SK-N-SH (cell line): Measurements from ENCODE around the gene SPSB3. TPM values are rescaled to one million over a fixed set of nuclear protein-coding genes. Genes with fewer than 3 reads are reported as not detected.

Experiments
- CTCF ChIA-PET: fragments of 300-600, 350-600 bp; formaldehyde crosslinking; extraction: SDS; loops from one replicate; lab custom pipeline; 2021; lab: Yijun Ruan, JAX
- POLR2A ChIA-PET: fragments of 350-600 bp; sonication (Branson Sonifier 250); formaldehyde crosslinking; extraction: SDS; loops from one replicate; lab custom pipeline; 2020; ENCODE audit warnings: antibody characterized with exemption, inconsistent platforms; lab: Yijun Ruan, JAX
- DNase-seq: peaks from one replicate; pipeline ENCODE4 v3.0.0; 2012
- H2AFZ ChIP-seq: fragments of 200-600 bp; sonication (generic); 2 replicates; pipeline ENCODE4 v1.8.1; 2016; ENCODE audit warnings: antibody characterized with exemption, mild to moderate bottlenecking, low read depth
- H3F3A ChIP-seq: fragments of 200-600 bp; sonication (generic); replicated peaks from 2 replicates; pipeline ENCODE3; 2016; ENCODE audit warnings: antibody characterized with exemption, mild to moderate bottlenecking; ENCODE audit not compliant: insufficient read depth
- H3K27ac ChIP-seq, 2 experiments: fragments of 200-500 bp in 1 of 2; fragments of 200-600 bp in 1 of 2; sonication (Bioruptor generic) in 1 of 2; sonication (generic), shearing (Covaris generic) in 1 of 2; 2 replicates each; pipeline versions ENCODE4 v1.5.1 to v1.6.1; 2014 to 2016; ENCODE audit warnings: low read depth in 2 of 2, inconsistent platforms in 1 of 2, low read length in 1 of 2, mild to moderate bottlenecking in 1 of 2, mixed read lengths in 1 of 2
- H3K27me3 ChIP-seq: fragments of 200-600 bp; sonication (generic), shearing (Covaris generic); 2 replicates; pipeline ENCODE4 v1.6.1; 2016; ENCODE audit warnings: mixed run types; ENCODE audit not compliant: insufficient read depth
- H3K36me3 ChIP-seq, 2 experiments: fragments of 200-500 bp in 1 of 2; fragments of 200-600 bp in 1 of 2; sonication (Bioruptor generic) in 1 of 2; sonication (generic) in 1 of 2; replicated peaks in 1 of 2; 2 replicates each; pipeline versions ENCODE3 to v1.5.1; 2014 to 2016; ENCODE audit warnings: low read length in 1 of 2, mild to moderate bottlenecking in 1 of 2; ENCODE audit not compliant: insufficient read depth in 2 of 2, control insufficient read depth in 1 of 2
- H3K4me1 ChIP-seq, 2 experiments: fragments of 200-500 bp in 1 of 2; fragments of 200-600 bp in 1 of 2; sonication (Bioruptor generic) in 1 of 2; sonication (generic), shearing (Covaris generic) in 1 of 2; 2 replicates each; pipeline versions ENCODE4 v1.5.1 to v1.6.1; 2014 to 2016; ENCODE audit warnings: low read depth in 1 of 2, low read length in 1 of 2, mixed run types in 1 of 2; ENCODE audit not compliant: insufficient read depth in 2 of 2, control insufficient read depth in 1 of 2
- H3K4me2 ChIP-seq: fragments of 200-600 bp; sonication (generic), shearing (Covaris generic); 2 replicates; pipeline ENCODE4 v1.6.1; 2017; ENCODE audit warnings: mixed run types
- H3K4me3 ChIP-seq, 2 experiments: fragments of 200-500 bp in 1 of 2; fragments of 200-600 bp in 1 of 2; sonication (Bioruptor generic) in 1 of 2; sonication (generic), shearing (Covaris generic) in 1 of 2; 2 replicates each; pipeline versions ENCODE4 v1.5.1 to v1.8.1; 2014 to 2016; ENCODE audit warnings: low read depth in 2 of 2, inconsistent platforms in 1 of 2, low read length in 1 of 2, mild to moderate bottlenecking in 1 of 2, mixed read lengths in 1 of 2, moderate library complexity in 1 of 2
- H3K79me2 ChIP-seq: fragments of 200-600 bp; sonication (generic); 2 replicates; pipeline ENCODE4 v1.8.1; 2017; ENCODE audit warnings: mild to moderate bottlenecking; ENCODE audit not compliant: insufficient read depth
- H3K9ac ChIP-seq: fragments of 200-600 bp; sonication (generic); 2 replicates; pipeline ENCODE4 v1.6.1; 2017; ENCODE audit warnings: mixed run types
- H3K9me2 ChIP-seq: fragments of 200-600 bp; sonication (generic); 2 replicates; pipeline ENCODE4 v1.6.1; 2017; ENCODE audit warnings: mixed run types
- H3K9me3 ChIP-seq: fragments of 200-600 bp; sonication (generic); 2 replicates; pipeline ENCODE4 v1.6.1; 2017; ENCODE audit warnings: mixed run types, mild to moderate bottlenecking, moderate library complexity
- H4K20me1 ChIP-seq: fragments of 200-600 bp; sonication (generic); 2 replicates; pipeline ENCODE4 v1.6.1; 2017; ENCODE audit warnings: mild to moderate bottlenecking, mixed run types; ENCODE audit not compliant: insufficient read depth
- CHD2 ChIP-seq: fragments of 150-350 bp; IDR thresholded peaks from 2 replicates; pipeline ENCODE4 v1.6.1; 2018; ENCODE audit warnings: low read length; ENCODE audit not compliant: partially characterized antibody
- ELF1 ChIP-seq: IDR thresholded peaks from 2 replicates; pipeline ENCODE4 v1.4.0; 2012
- EP300 ChIP-seq, 2 experiments: IDR thresholded peaks; 2 replicates each; pipeline versions ENCODE4 v1.4.0 to v1.6.1; 2012; ENCODE audit warnings: borderline replicate concordance in 1 of 2, low read depth in 1 of 2, low read length in 1 of 2
- EZH2phosphoT487 ChIP-seq: fragments of 200-600 bp; sonication (generic); IDR thresholded peaks from 2 replicates; pipeline ENCODE4 v1.6.1; 2017; ENCODE audit warnings: low read depth, mixed run types, mild to moderate bottlenecking, antibody characterized with exemption, moderate library complexity, borderline replicate concordance
- FOSL2 ChIP-seq: IDR thresholded peaks from 2 replicates; pipeline ENCODE4 v1.4.0; 2012; ENCODE audit warnings: low read depth, mild to moderate bottlenecking, moderate library complexity, borderline replicate concordance
- FOXJ3 ChIP-seq: sonication (generic); formaldehyde crosslinking; IDR thresholded peaks from 2 replicates; pipeline ENCODE4 v1.5.1; 2020; ENCODE audit warnings: mild to moderate bottlenecking, missing genetic modification reagents
- FOXM1 ChIP-seq: IDR thresholded peaks from 2 replicates; pipeline ENCODE4 v1.4.0; 2012; ENCODE audit warnings: low read depth, mild to moderate bottlenecking
- GATA2 ChIP-seq: sonication (generic); formaldehyde crosslinking; IDR thresholded peaks from 2 replicates; pipeline ENCODE4 v1.5.0; 2020; ENCODE audit warnings: mild to moderate bottlenecking, missing genetic modification reagents
- POLR2AphosphoS5 ChIP-seq: IDR thresholded peaks from 2 replicates; pipeline ENCODE4 v1.6.1; 2012; ENCODE audit warnings: low read depth, low read length
- REST ChIP-seq: IDR thresholded peaks from 2 replicates; pipeline ENCODE4 v1.6.1; 2012; ENCODE audit warnings: mild to moderate bottlenecking, low read depth, low read length, moderate library complexity
- RXRA ChIP-seq: IDR thresholded peaks from 2 replicates; pipeline ENCODE4 v1.4.0; 2012; ENCODE audit warnings: low read depth, mild to moderate bottlenecking, borderline replicate concordance
- SIN3A ChIP-seq: IDR thresholded peaks from 2 replicates; pipeline ENCODE4 v1.6.1; 2012; ENCODE audit warnings: low read depth, mild to moderate bottlenecking, low read length, moderate library complexity, borderline replicate concordance
- SMC3 ChIP-seq: IDR thresholded peaks from 2 replicates; pipeline ENCODE4 v1.6.1; 2012; ENCODE audit warnings: low read depth, low read length, improper control_type of control experiment
- TAF1 ChIP-seq: IDR thresholded peaks from 2 replicates; pipeline ENCODE4 v1.6.1; 2012; ENCODE audit warnings: low read depth, mild to moderate bottlenecking, low read length, moderate library complexity, borderline replicate concordance
- USF1 ChIP-seq: IDR thresholded peaks from 2 replicates; pipeline ENCODE4 v1.4.0; 2012; ENCODE audit warnings: low read depth, borderline replicate concordance
- YY1 ChIP-seq: IDR thresholded peaks from 2 replicates; pipeline ENCODE4 v1.4.0; 2012; ENCODE audit warnings: low read depth, mild to moderate bottlenecking
- WGBS: methylation state at CpG from one replicate; pipeline ENCODE4 v1.1.6; 2017; ENCODE audit warnings: low lambda C conversion rate; 5-methylcytosine and 5-hydroxymethylcytosine counted together
- polyA plus RNA-seq, 3 experiments: library from polyadenylated mRNA; depleted of rRNA; stranded (reverse); fragments of >200 nt; gene quantifications; 2 replicates each; pipeline ENCODE4 v1.2.3, GENCODE V29; 2012

Gene SPSB3
- polyA plus RNA-seq, 1 of the 3 experiments (the other 2 are of a cell fraction) = 40.6 TPM

- TF ChIP-seq GATA2 (CRISPR knock-in tag) = no peak
- no peak for TF ChIP-seq EP300 (IDR thresholded peaks at IDR 0.05; ENCODE audit: borderline replicate concordance in 1 of 2, low read depth in 1 of 2, low read length in 1 of 2)
- TF ChIP-seq FOSL2 = no peak
These were observed 19.4 kb downstream of the SPSB3 start (continued) for GRCh38 chr16:1762879-1763520.

- no peaks in the 10 kb centered on the region for H3K9me3 ChIP-seq
- no peak for TF ChIP-seq FOXM1
- no peak for TF ChIP-seq SMC3
- TF ChIP-seq FOXJ3 = no peak
- no peak for TF ChIP-seq ELF1
- no peak for TF ChIP-seq EZH2phosphoT487
- TF ChIP-seq SIN3A = no peak
- H3K36me3 ChIP-seq = peaks cover 0 to 69% of the 10 kb centered on the region in 2 experiments
- no peak overlapping the region for H3K4me3 ChIP-seq
- H3K79me2 ChIP-seq = no peaks in the 10 kb centered on the region
- no peaks in the 10 kb centered on the region for H3K4me1 ChIP-seq
- H3K4me2 ChIP-seq = no peak overlapping the region
- no peaks in the 10 kb centered on the region for H3K27me3 ChIP-seq
- no peaks in the 10 kb centered on the region for H3K9me2 ChIP-seq
- H3K27ac ChIP-seq = no peak overlapping the region
- CTCF ChIA-PET = interaction anchor here (0.9 to 1.9 kb wide), 3 partner anchors 10 to 56 kb away, joined by 4 to 7 read pairs (median 5); partner anchors contain the start of genes EME2, MAPK8IP3 and MRPS34
- POLR2A ChIA-PET = no interaction called here
- no peaks in the 10 kb centered on the region for H3F3A ChIP-seq
- no peak for DNase-seq
- H2AFZ ChIP-seq = no peak overlapping the region
- no peak overlapping the region for H3K9ac ChIP-seq
- H4K20me1 ChIP-seq = no peaks in the 10 kb centered on the region
- WGBS = 96% methylated on average over 19 of the region's 30 CpGs
These were observed 20.0 kb downstream of the SPSB3 start for GRCh38 chr16:1762196-1762878.

- ChIA-PET POLR2A (no interaction called here), CTCF (no interaction called here)
- H3K79me2 ChIP-seq = no peaks in the 10 kb centered on the region
- no peaks in the 10 kb centered on the region for H3K9me3 ChIP-seq
- TF ChIP-seq USF1 (no peak), TAF1 (no peak), FOXJ3 (no peak), RXRA (no peak), CHD2 (no peak), REST (no peak), POLR2AphosphoS5 (no peak), EP300 (IDR thresholded peaks at IDR 0.05; ENCODE audit: borderline replicate concordance in 1 of 2, low read depth in 1 of 2, low read length in 1 of 2) (no peak), YY1 (no peak)
- TF ChIP-seq, all 33 proteins: peak for 0
- 91% methylated on average over 13 of the region's 15 CpGs for WGBS
- no peak overlapping the region for H3K9ac ChIP-seq
- H2AFZ ChIP-seq = no peak overlapping the region
- no peak overlapping the region for H3K4me3 ChIP-seq
- no peaks in the 10 kb centered on the region for H3K27me3 ChIP-seq
- H3K4me2 ChIP-seq = no peak overlapping the region
- H3K27ac ChIP-seq = no peak overlapping the region
- no peaks in the 10 kb centered on the region for H3F3A ChIP-seq
- no peaks in the 10 kb centered on the region for H3K9me2 ChIP-seq
- no peaks in the 10 kb centered on the region for H3K4me1 ChIP-seq
- H3K36me3 ChIP-seq = peaks cover 0 to 63% of the 10 kb centered on the region in 2 experiments
- no peak for DNase-seq
- no peaks in the 10 kb centered on the region for H4K20me1 ChIP-seq
These were observed 20.6 kb downstream of the SPSB3 start for GRCh38 chr16:1761751-1762150.
